HEK293 (cell line): ENCODE measurements around the gene LONP2.

Experiments used
- CTCF ChIA-PET: fragments of 350-600 bp; formaldehyde crosslinking; extraction: SDS; loops from one replicate; lab custom pipeline; 2021; ENCODE audit warnings: antibody characterized with exemption; lab: Yijun Ruan, JAX
- POLR2A ChIA-PET: fragments of 300-600 bp; formaldehyde crosslinking; extraction: SDS; loops from one replicate; lab custom pipeline; 2020; ENCODE audit warnings: antibody characterized with exemption, inconsistent platforms; lab: Yijun Ruan, JAX
- H3K27ac ChIP-seq: fragments of 200-500 bp; sonication (Bioruptor generic); 2 replicates; pipeline ENCODE4 v1.5.1; 2014; ENCODE audit warnings: low read depth, low read length, control low read depth, inconsistent platforms; ENCODE audit errors: extremely low read depth
- H3K36me3 ChIP-seq, 2 experiments: fragments of 200-500 bp in 1 of 2; sonication (Bioruptor generic) in 1 of 2; 1 replicate in 1 of 2; 2 replicates in 1 of 2; pipeline ENCODE4 v1.5.1; 2014 to 2017; ENCODE audit warnings: inconsistent platforms in 2 of 2, low read length in 2 of 2; ENCODE audit not compliant: control insufficient read depth in 2 of 2, insufficient read depth in 1 of 2
- H3K4me1 ChIP-seq: fragments of 200-500 bp; sonication (Bioruptor generic); 2 replicates; pipeline ENCODE4 v1.5.1; 2014; ENCODE audit warnings: mild to moderate bottlenecking, low read length, inconsistent platforms; ENCODE audit not compliant: control insufficient read depth, insufficient read depth
- H3K4me3 ChIP-seq: 2 replicates; pipeline ENCODE4 v1.5.1; 2011; ENCODE audit warnings: low read depth, mild to moderate bottlenecking, control low read depth, low read length, moderate library complexity
- H3K9me3 ChIP-seq: fragments of 200-500 bp; sonication (Bioruptor generic); 2 replicates; pipeline ENCODE4 v1.5.1; 2014; ENCODE audit warnings: low read depth, low read length, inconsistent platforms; ENCODE audit not compliant: control insufficient read depth, insufficient read depth
- GLIS2 ChIP-seq: fragments of 450-650 bp; formaldehyde crosslinking; IDR thresholded peaks from 2 replicates; pipeline ENCODE4 v1.5.1; 2016; ENCODE audit warnings: missing biosample characterization, missing genetic modification characterization
- RBAK ChIP-seq: fragments of 450-650 bp; formaldehyde crosslinking; IDR thresholded peaks from 2 replicates; pipeline ENCODE4 v1.5.1; 2016; ENCODE audit warnings: missing biosample characterization, missing genetic modification characterization
- SP3 ChIP-seq: fragments of 450-650 bp; formaldehyde crosslinking; IDR thresholded peaks from 2 replicates; pipeline ENCODE4 v1.5.1; 2016; ENCODE audit warnings: missing biosample characterization, missing genetic modification characterization
- ZBTB8A ChIP-seq: fragments of 450-650 bp; formaldehyde crosslinking; IDR thresholded peaks from 2 replicates; pipeline ENCODE4 v1.5.1; 2016; ENCODE audit warnings: missing biosample characterization, missing genetic modification characterization
- ZNF114 ChIP-seq: fragments of 450-650 bp; formaldehyde crosslinking; IDR thresholded peaks from 2 replicates; pipeline ENCODE4 v1.5.0; 2017; ENCODE audit warnings: missing biosample characterization, missing genetic modification characterization
- ZNF214 ChIP-seq: fragments of 450-650 bp; formaldehyde crosslinking; IDR thresholded peaks from 2 replicates; pipeline ENCODE4 v1.5.1; 2017; ENCODE audit warnings: missing biosample characterization, mild to moderate bottlenecking, missing genetic modification characterization, borderline replicate concordance
- ZNF449 ChIP-seq: fragments of 450-650 bp; formaldehyde crosslinking; IDR thresholded peaks from 2 replicates; pipeline ENCODE4 v1.5.1; 2017; ENCODE audit warnings: missing biosample characterization, mild to moderate bottlenecking, missing genetic modification characterization, moderate library complexity
- ZNF513 ChIP-seq: fragments of 450-650 bp; IDR thresholded peaks from 2 replicates; pipeline ENCODE4 v1.5.1; 2018; ENCODE audit warnings: missing biosample characterization, missing genetic modification characterization
- ZNF658 ChIP-seq: fragments of 450-650 bp; formaldehyde crosslinking; IDR thresholded peaks from 2 replicates; pipeline ENCODE4; 2016; ENCODE audit warnings: missing biosample characterization, missing genetic modification characterization
- ZNF670 ChIP-seq: fragments of 450-650 bp; formaldehyde crosslinking; IDR thresholded peaks from 2 replicates; pipeline ENCODE4 v1.5.1; 2016; ENCODE audit warnings: missing biosample characterization, missing genetic modification characterization, low read depth
- ZNF692 ChIP-seq: fragments of 450-650 bp; formaldehyde crosslinking; IDR thresholded peaks from 2 replicates; pipeline ENCODE4 v1.5.1; 2016; ENCODE audit warnings: missing biosample characterization, missing genetic modification characterization
- TF ChIP-seq, protein P1 (sequence below): fragments of 450-650 bp; IDR thresholded peaks from 2 replicates; pipeline ENCODE4 v1.5.1; 2018; ENCODE audit warnings: missing biosample characterization, mild to moderate bottlenecking, missing genetic modification characterization
- TF ChIP-seq, protein P2 (sequence below): fragments of 450-650 bp; formaldehyde crosslinking; IDR thresholded peaks from 2 replicates; pipeline ENCODE4 v1.5.1; 2016; ENCODE audit warnings: missing biosample characterization, missing genetic modification characterization
- TF ChIP-seq, protein P3 (sequence below): fragments of 450-650 bp; formaldehyde crosslinking; IDR thresholded peaks from 2 replicates; pipeline ENCODE4 v1.5.1; 2016; ENCODE audit warnings: missing biosample characterization, missing genetic modification characterization, borderline replicate concordance
- TF ChIP-seq, protein P4 (sequence below): fragments of 450-650 bp; formaldehyde crosslinking; IDR thresholded peaks from 2 replicates; pipeline ENCODE4 v1.5.1; 2016; ENCODE audit warnings: missing biosample characterization, missing genetic modification characterization

LONP2 gene

GRCh38 chr16:48277158-48277557 is 33.1 kb downstream of the LONP2 start:
- no peaks in the 10 kb centered on the region for H3K9me3 ChIP-seq
- POLR2A ChIA-PET: no interaction called here
- CTCF ChIA-PET: interaction anchor here (0.6 to 0.7 kb wide), 2 partner anchors 15 to 250 kb away, joined by 4 to 5 read pairs; no protein-coding TSS in a partner anchor
- TF ChIP-seq, protein P1, sequence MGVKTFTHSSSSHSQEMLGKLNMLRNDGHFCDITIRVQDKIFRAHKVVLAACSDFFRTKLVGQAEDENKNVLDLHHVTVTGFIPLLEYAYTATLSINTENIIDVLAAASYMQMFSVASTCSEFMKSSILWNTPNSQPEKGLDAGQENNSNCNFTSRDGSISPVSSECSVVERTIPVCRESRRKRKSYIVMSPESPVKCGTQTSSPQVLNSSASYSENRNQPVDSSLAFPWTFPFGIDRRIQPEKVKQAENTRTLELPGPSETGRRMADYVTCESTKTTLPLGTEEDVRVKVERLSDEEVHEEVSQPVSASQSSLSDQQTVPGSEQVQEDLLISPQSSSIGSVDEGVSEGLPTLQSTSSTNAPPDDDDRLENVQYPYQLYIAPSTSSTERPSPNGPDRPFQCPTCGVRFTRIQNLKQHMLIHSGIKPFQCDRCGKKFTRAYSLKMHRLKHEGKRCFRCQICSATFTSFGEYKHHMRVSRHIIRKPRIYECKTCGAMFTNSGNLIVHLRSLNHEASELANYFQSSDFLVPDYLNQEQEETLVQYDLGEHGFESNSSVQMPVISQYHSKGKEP: 0 out of 2 replicates have a peak, but pooled peaks have one; percentile 30
- TF ChIP-seq ZNF513 (tag by site-specific recombination): no peak
- H3K27ac ChIP-seq: no peak overlapping the region
- H3K4me3 ChIP-seq: no peak overlapping the region
- H3K36me3 ChIP-seq: peaks cover 0 to 26% of the 10 kb centered on the region in 2 experiments; a peak in 1 of 3 replicates
- peaks cover 11% of the 10 kb centered on the region for H3K4me1 ChIP-seq

DNA sequence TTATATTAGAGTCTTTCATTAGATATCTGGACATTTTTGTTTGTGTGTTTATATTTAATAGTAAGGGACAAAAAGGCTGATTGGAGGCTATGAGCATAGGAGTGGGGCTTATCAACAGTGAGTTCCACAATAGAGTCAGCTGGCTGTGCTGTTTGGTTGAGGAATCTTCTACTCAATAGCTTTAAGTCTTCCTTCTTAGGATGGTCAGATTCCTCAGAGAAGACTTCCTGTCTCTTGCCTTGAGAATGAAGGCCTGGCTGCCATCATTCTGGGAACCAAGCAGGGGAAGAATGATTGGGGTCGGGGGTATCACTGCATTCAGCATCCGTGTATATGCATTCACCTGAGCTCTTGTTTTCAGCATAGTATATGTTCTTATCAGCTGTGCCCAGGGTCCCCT is 35.1 kb downstream of the LONP2 start:
- no peak overlapping the region for H3K27ac ChIP-seq
- no peak for TF ChIP-seq GLIS2 (tag by site-specific recombination)
- peaks cover 0 to 18% of the 10 kb centered on the region in 2 experiments; a peak in 1 of 3 replicates for H3K36me3 ChIP-seq
- ChIA-PET CTCF (interaction anchor here (0.9 kb wide), 1 partner anchor 351 kb away, joined by 3 read pairs; no protein-coding TSS in a partner anchor), POLR2A (no interaction called here)
- no peaks in the 10 kb centered on the region for H3K9me3 ChIP-seq
- no peak overlapping the region for H3K4me3 ChIP-seq
- peaks cover 11% of the 10 kb centered on the region for H3K4me1 ChIP-seq

- POLR2A ChIA-PET: no interaction called here
- Histone ChIP-seq H3K4me3 (no peak overlapping the region), H3K27ac (no peak overlapping the region), H3K36me3 (peaks cover 0 to 25% of the 10 kb centered on the region in 2 experiments; a peak in 1 of 3 replicates)
- CTCF ChIA-PET: interaction anchor here (0.6 to 1.0 kb wide), 2 partner anchors 350 to 1088 kb away, joined by 3 read pairs; no protein-coding TSS in a partner anchor
- TF ChIP-seq ZNF449 (tag by site-specific recombination): no peak
- TF ChIP-seq ZNF114 (tag by site-specific recombination): no peak
- TF ChIP-seq ZNF214 (tag by site-specific recombination): no peak
- no peak for TF ChIP-seq ZNF670 (tag by site-specific recombination)
- TF ChIP-seq ZBTB8A (tag by site-specific recombination): no peak
- TF ChIP-seq, protein P2, sequence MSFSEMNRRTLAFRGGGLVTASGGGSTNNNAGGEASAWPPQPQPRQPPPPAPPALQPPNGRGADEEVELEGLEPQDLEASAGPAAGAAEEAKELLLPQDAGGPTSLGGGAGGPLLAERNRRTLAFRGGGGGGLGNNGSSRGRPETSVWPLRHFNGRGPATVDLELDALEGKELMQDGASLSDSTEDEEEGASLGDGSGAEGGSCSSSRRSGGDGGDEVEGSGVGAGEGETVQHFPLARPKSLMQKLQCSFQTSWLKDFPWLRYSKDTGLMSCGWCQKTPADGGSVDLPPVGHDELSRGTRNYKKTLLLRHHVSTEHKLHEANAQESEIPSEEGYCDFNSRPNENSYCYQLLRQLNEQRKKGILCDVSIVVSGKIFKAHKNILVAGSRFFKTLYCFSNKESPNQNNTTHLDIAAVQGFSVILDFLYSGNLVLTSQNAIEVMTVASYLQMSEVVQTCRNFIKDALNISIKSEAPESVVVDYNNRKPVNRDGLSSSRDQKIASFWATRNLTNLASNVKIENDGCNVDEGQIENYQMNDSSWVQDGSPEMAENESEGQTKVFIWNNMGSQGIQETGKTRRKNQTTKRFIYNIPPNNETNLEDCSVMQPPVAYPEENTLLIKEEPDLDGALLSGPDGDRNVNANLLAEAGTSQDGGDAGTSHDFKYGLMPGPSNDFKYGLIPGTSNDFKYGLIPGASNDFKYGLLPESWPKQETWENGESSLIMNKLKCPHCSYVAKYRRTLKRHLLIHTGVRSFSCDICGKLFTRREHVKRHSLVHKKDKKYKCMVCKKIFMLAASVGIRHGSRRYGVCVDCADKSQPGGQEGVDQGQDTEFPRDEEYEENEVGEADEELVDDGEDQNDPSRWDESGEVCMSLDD: no peak
- TF ChIP-seq, protein P3, sequence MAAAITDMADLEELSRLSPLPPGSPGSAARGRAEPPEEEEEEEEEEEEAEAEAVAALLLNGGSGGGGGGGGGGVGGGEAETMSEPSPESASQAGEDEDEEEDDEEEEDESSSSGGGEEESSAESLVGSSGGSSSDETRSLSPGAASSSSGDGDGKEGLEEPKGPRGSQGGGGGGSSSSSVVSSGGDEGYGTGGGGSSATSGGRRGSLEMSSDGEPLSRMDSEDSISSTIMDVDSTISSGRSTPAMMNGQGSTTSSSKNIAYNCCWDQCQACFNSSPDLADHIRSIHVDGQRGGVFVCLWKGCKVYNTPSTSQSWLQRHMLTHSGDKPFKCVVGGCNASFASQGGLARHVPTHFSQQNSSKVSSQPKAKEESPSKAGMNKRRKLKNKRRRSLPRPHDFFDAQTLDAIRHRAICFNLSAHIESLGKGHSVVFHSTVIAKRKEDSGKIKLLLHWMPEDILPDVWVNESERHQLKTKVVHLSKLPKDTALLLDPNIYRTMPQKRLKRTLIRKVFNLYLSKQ (tag by site-specific recombination): no peak
- TF ChIP-seq RBAK (tag by site-specific recombination): no peak
- TF ChIP-seq ZNF658 (tag by site-specific recombination): no peak
- TF ChIP-seq, protein P4, sequence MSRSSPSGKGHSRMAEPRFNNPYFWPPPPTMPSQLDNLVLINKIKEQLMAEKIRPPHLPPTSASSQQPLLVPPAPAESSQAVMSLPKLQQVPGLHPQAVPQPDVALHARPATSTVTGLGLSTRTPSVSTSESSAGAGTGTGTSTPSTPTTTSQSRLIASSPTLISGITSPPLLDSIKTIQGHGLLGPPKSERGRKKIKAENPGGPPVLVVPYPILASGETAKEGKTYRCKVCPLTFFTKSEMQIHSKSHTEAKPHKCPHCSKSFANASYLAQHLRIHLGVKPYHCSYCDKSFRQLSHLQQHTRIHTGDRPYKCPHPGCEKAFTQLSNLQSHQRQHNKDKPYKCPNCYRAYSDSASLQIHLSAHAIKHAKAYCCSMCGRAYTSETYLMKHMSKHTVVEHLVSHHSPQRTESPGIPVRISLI (tag by site-specific recombination): no peak
- no peak for TF ChIP-seq SP3 (tag by site-specific recombination)
- no peak for TF ChIP-seq ZNF692 (tag by site-specific recombination)
- TF ChIP-seq GLIS2 (tag by site-specific recombination): no peak
- TF ChIP-seq, all 188 proteins: peak for 0
- H3K9me3 ChIP-seq: no peaks in the 10 kb centered on the region
- peaks cover 13% of the 10 kb centered on the region for H3K4me1 ChIP-seq
These were observed 36.4 kb downstream of the LONP2 start for GRCh38 chr16:48280546-48280945.
